Esophagus squamous epithelium (tissue), 5 donors: ENCODE measurements around the gene KAZN. TPM values are rescaled to one million over a fixed set of nuclear protein-coding genes. Genes with fewer than 3 reads are reported as not detected.

Experiments used
- DNase-seq: peaks from one replicate; lab custom pipeline; 2025; lab: John Stamatoyannopoulos, UW
- H3K27ac ChIP-seq, 4 donors: fragments of 200-600 bp; sonication (generic); one replicate each; pipeline ENCODE4 v1.5.1; 2016 to 2019; ENCODE audit warnings: mild to moderate bottlenecking in 1 of 4
- H3K27me3 ChIP-seq, 4 donors: fragments of 200-600 bp; sonication (generic); 1 replicate in 3 of 4; 2 replicates in 1 of 4; pipeline versions ENCODE4 v1.5.1 to v1.6.0; 2017 to 2021; ENCODE audit warnings: antibody characterized with exemption in 1 of 4
- H3K36me3 ChIP-seq, 3 donors: fragments of 200-600 bp; sonication (generic); one replicate each; pipeline ENCODE4 v1.5.1; 2016 to 2019
- H3K4me1 ChIP-seq, 3 donors: fragments of 200-600 bp; sonication (generic); one replicate each; pipeline ENCODE4 v1.5.1; 2017 to 2019
- H3K4me3 ChIP-seq, 4 donors: fragments of 200-600 bp; sonication (generic); 1 replicate in 3 of 4; 2 replicates in 1 of 4; pipeline ENCODE4 v1.5.1; 2016 to 2019; ENCODE audit warnings: mild to moderate bottlenecking in 2 of 4, moderate library complexity in 1 of 4
- H3K9me3 ChIP-seq, 3 donors: fragments of 200-600 bp; sonication (generic); one replicate each; pipeline ENCODE4 v1.5.1; 2016 to 2019
- POLR2A ChIP-seq, 4 donors: fragments of 450-650 bp; IDR thresholded peaks; one replicate each; pipeline ENCODE4 v1.6.1; 2017; ENCODE audit warnings: antibody characterized with exemption in 4 of 4, mild to moderate bottlenecking in 4 of 4, moderate library complexity in 3 of 4
- WGBS, 2 donors: methylation state at CpG; one replicate each; pipeline ENCODE4 v1.1.5; 2018; 5-methylcytosine and 5-hydroxymethylcytosine counted together
- intact Hi-C: fragments of 100-400 bp; cut with DNase I; formaldehyde crosslinking; loops from one replicate; pipeline ENCODE4 v1.15.0; 2022
- total RNA-seq, 4 donors: library from RNA; depleted of rRNA; stranded (reverse); fragments of >200 nt; gene quantifications; one replicate each; pipeline ENCODE4 v1.1.0, GENCODE V29; 2016
- TF ChIP-seq, protein P1 (sequence below), 6 experiments: fragments of 450-650 bp in 4 of 6; fragments of 200-600 bp in 2 of 6; sonication (generic) in 2 of 6; IDR thresholded peaks; one replicate each; pipeline ENCODE4 v1.5.1; 2016 to 2019; ENCODE audit warnings: antibody characterized with exemption in 6 of 6, mild to moderate bottlenecking in 4 of 6, moderate library complexity in 4 of 6
- donor health status: DM: yes; HTN: yes; CAD: no.

KAZN gene
- total RNA-seq, 4 donors from 2014 or later, result 25.0 to 54.5 (median 30.8) TPM

DNA sequence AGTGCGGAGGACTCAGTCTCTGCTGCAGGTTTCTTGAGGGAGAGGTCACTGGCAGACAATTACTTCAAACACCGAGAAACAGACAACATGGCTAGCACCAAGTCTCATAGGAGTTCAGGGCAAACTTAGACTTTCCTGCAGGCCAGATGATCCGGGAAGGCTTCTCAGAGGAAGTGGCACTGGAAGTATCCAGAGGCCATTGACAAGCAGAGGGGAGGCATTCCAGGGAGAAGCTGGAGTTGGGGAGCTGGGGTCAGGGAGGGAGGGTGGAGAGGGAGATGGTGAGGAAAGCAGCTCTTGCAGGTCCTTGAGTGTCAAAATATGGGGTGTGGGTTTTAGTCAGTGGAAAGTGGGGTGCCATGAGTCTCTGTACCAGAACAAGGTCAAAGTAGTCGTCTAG, 147.9 kb downstream of the KAZN start:
- DNase-seq, result no peak
- Histone ChIP-seq H3K27me3 (peaks cover 0 to 4% (median 0%) of the 10 kb centered on the region in 4 donors), H3K27ac (no peak overlapping the region), H3K36me3 (no peaks in the 10 kb centered on the region), H3K4me1 (peaks cover 8 to 19% (median 14%) of the 10 kb centered on the region in 3 donors), H3K4me3 (no peak overlapping the region), H3K9me3 (no peaks in the 10 kb centered on the region)
- intact Hi-C loops, result no loop called here
- 83 to 91% methylated on average over 4 of the region's 4 CpGs for WGBS, 2 donors
- TF ChIP-seq, protein P1, sequence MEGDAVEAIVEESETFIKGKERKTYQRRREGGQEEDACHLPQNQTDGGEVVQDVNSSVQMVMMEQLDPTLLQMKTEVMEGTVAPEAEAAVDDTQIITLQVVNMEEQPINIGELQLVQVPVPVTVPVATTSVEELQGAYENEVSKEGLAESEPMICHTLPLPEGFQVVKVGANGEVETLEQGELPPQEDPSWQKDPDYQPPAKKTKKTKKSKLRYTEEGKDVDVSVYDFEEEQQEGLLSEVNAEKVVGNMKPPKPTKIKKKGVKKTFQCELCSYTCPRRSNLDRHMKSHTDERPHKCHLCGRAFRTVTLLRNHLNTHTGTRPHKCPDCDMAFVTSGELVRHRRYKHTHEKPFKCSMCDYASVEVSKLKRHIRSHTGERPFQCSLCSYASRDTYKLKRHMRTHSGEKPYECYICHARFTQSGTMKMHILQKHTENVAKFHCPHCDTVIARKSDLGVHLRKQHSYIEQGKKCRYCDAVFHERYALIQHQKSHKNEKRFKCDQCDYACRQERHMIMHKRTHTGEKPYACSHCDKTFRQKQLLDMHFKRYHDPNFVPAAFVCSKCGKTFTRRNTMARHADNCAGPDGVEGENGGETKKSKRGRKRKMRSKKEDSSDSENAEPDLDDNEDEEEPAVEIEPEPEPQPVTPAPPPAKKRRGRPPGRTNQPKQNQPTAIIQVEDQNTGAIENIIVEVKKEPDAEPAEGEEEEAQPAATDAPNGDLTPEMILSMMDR (IDR thresholded peaks at IDR 0.05), result no peak
- TF ChIP-seq POLR2A (IDR thresholded peaks at IDR 0.05), result no peak

DNA sequence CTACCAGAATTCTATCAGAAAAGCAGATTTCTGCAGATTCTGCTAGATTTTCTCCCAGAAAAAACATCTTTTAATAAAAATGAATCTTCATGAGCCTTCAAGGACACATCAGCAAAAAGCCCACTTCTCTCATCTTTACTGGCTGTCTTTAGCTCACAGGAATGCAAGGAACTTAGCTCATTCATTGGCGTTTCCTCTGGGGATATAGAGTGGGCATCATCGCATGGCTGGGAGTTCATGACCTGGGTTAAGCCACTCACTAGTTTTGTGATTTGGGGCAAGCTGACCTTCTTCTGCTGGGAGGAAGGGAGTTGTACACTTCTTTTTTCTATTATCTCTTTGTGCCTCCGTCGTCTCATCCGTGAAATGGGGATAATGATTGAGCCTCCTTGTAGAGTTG, 149.7 kb downstream of the KAZN start:
- no peak overlapping the region for H3K4me3 ChIP-seq
- WGBS, 2 donors, result 61 to 97% methylated on average over 4 to 5 of the region's 5 CpGs
- peaks cover 0 to 3% (median 0%) of the 10 kb centered on the region in 3 donors for H3K36me3 ChIP-seq
- no peaks in the 10 kb centered on the region for H3K9me3 ChIP-seq
- TF ChIP-seq, protein P1 (IDR thresholded peaks at IDR 0.05), result no peak
- TF ChIP-seq POLR2A (IDR thresholded peaks at IDR 0.05), result no peak
- H3K4me1 ChIP-seq, result peaks cover 0 to 3% (median 3%) of the 10 kb centered on the region in 3 donors
- H3K27me3 ChIP-seq, result peaks cover 0 to 4% (median 0%) of the 10 kb centered on the region in 4 donors
- DNase-seq, result no peak
- intact Hi-C loops, result no loop called here
- no peak overlapping the region for H3K27ac ChIP-seq

DNA sequence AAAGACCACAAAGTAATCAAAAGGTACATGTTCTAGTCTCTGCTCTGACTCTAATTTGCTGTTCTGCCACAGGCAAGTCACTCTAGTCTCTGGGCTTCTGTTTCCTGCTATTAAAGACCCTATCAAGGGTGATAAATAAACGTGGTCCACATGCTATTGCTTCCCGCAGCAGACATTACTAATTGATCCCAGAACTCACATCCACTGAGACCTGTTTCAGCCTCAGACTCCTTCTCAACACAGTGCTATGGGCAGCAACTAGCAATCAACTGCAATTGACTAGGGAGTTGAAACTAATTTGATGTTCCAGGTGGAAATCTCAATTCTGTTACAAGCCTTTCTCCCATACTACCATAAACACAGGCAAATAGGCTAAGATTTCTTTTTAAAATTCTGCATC, 150.5 kb downstream of the KAZN start:
- WGBS, 2 donors, result 72 to 73% methylated on average over 2 of the region's 2 CpGs
- intact Hi-C loops, result no loop called here

DNA sequence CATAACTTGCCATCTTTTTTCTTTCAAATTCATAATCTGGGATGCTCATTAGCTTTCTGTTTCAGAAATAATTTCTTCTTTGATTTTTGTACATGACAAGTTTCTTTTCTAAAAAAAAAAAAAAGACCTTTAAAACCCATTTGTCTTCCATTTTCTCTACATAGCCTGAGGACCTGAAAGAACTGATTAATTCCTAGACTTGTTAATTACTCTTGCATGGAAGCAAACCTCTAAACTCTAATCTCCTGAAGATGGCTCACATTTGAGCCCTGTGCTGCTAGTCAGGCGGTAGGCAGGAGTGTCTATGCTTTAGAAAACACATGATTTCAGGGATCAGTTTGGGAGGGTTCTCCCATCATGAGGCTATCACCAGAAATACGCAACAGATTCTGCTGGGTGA, 152.0 kb downstream of the KAZN start:
- no peak for DNase-seq
- Histone ChIP-seq H3K9me3 (no peaks in the 10 kb centered on the region), H3K27ac (no peak overlapping the region), H3K27me3 (no peaks in the 10 kb centered on the region), H3K4me3 (no peak overlapping the region), H3K4me1 (peaks cover 0 to 3% (median 2%) of the 10 kb centered on the region in 3 donors), H3K36me3 (peaks cover 0 to 3% (median 0%) of the 10 kb centered on the region in 3 donors)
- intact Hi-C loops, result no loop called here
- 65 to 95% methylated on average over 2 of the region's 2 CpGs for WGBS, 2 donors
- no peak for TF ChIP-seq POLR2A (IDR thresholded peaks at IDR 0.05)
- TF ChIP-seq, protein P1 (IDR thresholded peaks at IDR 0.05), result no peak

More for the DNA sequence above, 150.5 kb downstream of the KAZN start:
- Histone ChIP-seq H3K36me3 (peaks cover 0 to 3% (median 0%) of the 10 kb centered on the region in 3 donors), H3K27ac (no peak overlapping the region), H3K27me3 (no peaks in the 10 kb centered on the region), H3K9me3 (no peaks in the 10 kb centered on the region), H3K4me1 (peaks cover 0 to 3% (median 0%) of the 10 kb centered on the region in 3 donors), H3K4me3 (no peak overlapping the region)
- no peak for TF ChIP-seq POLR2A (IDR thresholded peaks at IDR 0.05)
- TF ChIP-seq, protein P1 (IDR thresholded peaks at IDR 0.05), result no peak
- DNase-seq, result no peak

DNA sequence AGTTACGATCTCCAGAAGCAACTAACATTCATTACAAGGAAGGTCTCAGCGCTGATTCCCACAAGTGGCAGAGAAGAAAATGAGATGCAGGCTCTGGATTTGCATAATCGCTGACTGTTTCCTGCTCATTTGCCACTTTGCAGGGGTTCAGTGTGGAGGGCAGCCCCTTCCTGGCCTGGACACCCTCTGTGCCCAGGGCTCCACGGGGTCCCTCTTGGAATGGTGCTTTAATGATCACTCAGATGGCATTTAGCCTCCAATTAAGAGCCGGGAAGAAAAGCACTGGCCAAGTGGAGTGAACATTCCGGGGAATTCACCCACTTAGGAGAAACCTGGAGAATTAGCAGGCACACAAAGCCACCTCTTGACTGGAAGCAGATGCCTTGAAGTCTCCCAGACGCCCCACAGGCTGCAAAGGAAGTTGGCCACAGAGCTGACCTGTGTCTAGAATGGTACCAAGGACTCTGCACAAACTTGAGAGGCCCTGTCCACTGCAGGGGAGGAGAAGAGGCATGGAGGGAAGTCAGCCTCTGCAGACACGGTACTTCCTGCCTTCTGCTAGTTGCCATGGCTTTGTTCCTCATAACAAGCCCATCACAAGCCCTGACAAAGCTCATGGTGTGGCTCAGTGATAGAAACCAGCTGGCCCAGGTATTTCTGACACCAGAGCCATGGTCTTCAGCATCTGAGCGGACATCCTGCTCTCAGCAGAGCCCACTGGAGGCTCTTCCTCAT, 157.2 kb downstream of the KAZN start:
- no peak for TF ChIP-seq POLR2A (IDR thresholded peaks at IDR 0.05)
- TF ChIP-seq, protein P1 (IDR thresholded peaks at IDR 0.05), result no peak
- Histone ChIP-seq H3K4me1 (peaks cover 20 to 54% (median 34%) of the 10 kb centered on the region in 3 donors), H3K4me3 (no peak overlapping the region), H3K27ac (peak overlapping the region; percentile 19 to 58 (median 52)), H3K27me3 (no peaks in the 10 kb centered on the region), H3K9me3 (no peaks in the 10 kb centered on the region), H3K36me3 (peaks cover 0 to 3% (median 0%) of the 10 kb centered on the region in 3 donors)
- 68 to 69% methylated on average over 3 to 5 of the region's 9 CpGs for WGBS, 2 donors
- DNase-seq, result no peak
- intact Hi-C loops, result no loop called here
